Endothelial cell of umbilical vein (primary cell): ENCODE results near the gene FNIP1. TPM values are rescaled to one million over a fixed set of nuclear protein-coding genes. Genes with fewer than 3 reads are reported as not detected.
A peak's percentile ranks its signal among the peaks of the same experiment; 100 is the strongest.

Source experiments
- BruUV-seq: library from RNA; stranded (reverse); fragments of 400-500 nt; replicated peaks from 2 replicates; lab custom pipeline; 2021; lab: Mats Ljungman, UMichigan
- CTCF ChIA-PET: fragments of 300-600, 350-600 bp; sonication (Branson Sonifier 250); formaldehyde crosslinking; loops from one replicate; lab custom pipeline; 2021; ENCODE audit warnings: antibody characterized with exemption, inconsistent platforms; lab: Charles Lee
- POLR2A ChIA-PET: fragments of 300-600, 350-600 bp; sonication (Branson Sonifier 250); formaldehyde crosslinking; loops from one replicate; lab custom pipeline; 2021; ENCODE audit warnings: antibody characterized with exemption, inconsistent platforms; lab: Charles Lee
- DNase-seq: peaks from one replicate; pipeline ENCODE4 v3.0.0-alpha.2; 2011; ENCODE audit warnings: low read depth, low spot score
- FAIRE-seq: peaks from 2 replicates; lab custom pipeline; 2011; peaks lifted over from hg19 to GRCh38; lab: Jason Lieb, UNC
- H2AFZ ChIP-seq: 2 replicates; pipeline ENCODE4 v1.6.0; 2012; ENCODE audit warnings: low read depth, low read length, control low read depth, inconsistent platforms
- H3K27ac ChIP-seq: 2 replicates; pipeline ENCODE4 v1.5.1; 2011; ENCODE audit warnings: low read depth, mild to moderate bottlenecking, control low read depth, low read length, moderate library complexity; ENCODE audit not compliant: insufficient read depth
- H3K27me3 ChIP-seq, 2 experiments: 2 replicates each; pipeline versions ENCODE4 v1.6.0 to v1.6.1; 2011; ENCODE audit warnings: low read length in 2 of 2, mixed read lengths in 1 of 2; ENCODE audit not compliant: control insufficient read depth in 2 of 2, insufficient read depth in 2 of 2
- H3K36me3 ChIP-seq, 2 experiments: 2 replicates in 1 of 2; 3 replicates in 1 of 2; pipeline ENCODE4 v1.5.1; 2011; ENCODE audit warnings: low read length in 2 of 2, mild to moderate bottlenecking in 1 of 2, moderate library complexity in 1 of 2; ENCODE audit not compliant: control insufficient read depth in 2 of 2, insufficient read depth in 2 of 2; ENCODE audit errors: extremely low read depth in 1 of 2
- H3K4me1 ChIP-seq: 3 replicates; pipeline ENCODE4 v1.5.1; 2011; ENCODE audit warnings: mild to moderate bottlenecking, low read length; ENCODE audit not compliant: control insufficient read depth, insufficient read depth; ENCODE audit errors: extremely low read depth
- H3K4me2 ChIP-seq: 2 replicates; pipeline ENCODE4 v1.6.1; 2011; ENCODE audit warnings: low read length, control low read depth, mixed read lengths; ENCODE audit not compliant: insufficient read depth
- H3K4me3 ChIP-seq, 3 experiments: fragments of 200-600 bp in 1 of 3; sonication (generic), shearing (Covaris generic) in 1 of 3; replicated peaks in 1 of 3; 2 replicates each; pipeline ENCODE4 v1.5.1; 2011 to 2016; ENCODE audit warnings: control low read depth in 3 of 3, low read length in 3 of 3, mild to moderate bottlenecking in 2 of 3, inconsistent platforms in 1 of 3, low read depth in 1 of 3, moderate library complexity in 1 of 3; ENCODE audit not compliant: insufficient read depth in 1 of 3
- H3K79me2 ChIP-seq: 2 replicates; pipeline ENCODE4 v1.6.0; 2012; ENCODE audit warnings: low read length, inconsistent platforms; ENCODE audit not compliant: control insufficient read depth, insufficient read depth
- H3K9ac ChIP-seq: replicated peaks from 2 replicates; pipeline ENCODE3; 2011; ENCODE audit warnings: low read length, control low read depth; ENCODE audit not compliant: insufficient read depth; ENCODE audit errors: extremely low read depth
- H3K9me1 ChIP-seq: replicated peaks from 3 replicates; pipeline ENCODE4 v1.6.0; 2011; ENCODE audit warnings: mild to moderate bottlenecking, low read length; ENCODE audit not compliant: control insufficient read depth, insufficient read depth; ENCODE audit errors: extremely low read depth
- H3K9me3 ChIP-seq: replicated peaks from 2 replicates; pipeline ENCODE4 v1.5.1; 2012; ENCODE audit warnings: low read length, inconsistent platforms; ENCODE audit not compliant: control insufficient read depth, insufficient read depth
- H4K20me1 ChIP-seq: replicated peaks from 2 replicates; pipeline ENCODE3; 2011; ENCODE audit warnings: mild to moderate bottlenecking, low read length; ENCODE audit not compliant: control insufficient read depth, insufficient read depth; ENCODE audit errors: extremely low read depth
- CTCF ChIP-seq, 2 donors: IDR thresholded peaks; 1 replicate in 1 of 2; 2 replicates in 1 of 2; pipeline ENCODE4 v1.5.1; 2011; ENCODE audit warnings: low read length in 2 of 2, mild to moderate bottlenecking in 2 of 2, moderate library complexity in 2 of 2, control low read depth in 1 of 2, inconsistent platforms in 1 of 2, low read depth in 1 of 2; ENCODE audit not compliant: insufficient read depth in 1 of 2; ENCODE audit errors: extremely low read depth in 1 of 2
- EZH2 ChIP-seq: IDR thresholded peaks from 2 replicates; pipeline ENCODE4 v1.6.1; 2012; ENCODE audit warnings: borderline replicate concordance, low read depth, mild to moderate bottlenecking, moderate library complexity, low read length, inconsistent platforms; ENCODE audit not compliant: severe bottlenecking
- FOS ChIP-seq: IDR thresholded peaks from 2 replicates; pipeline ENCODE4 v1.6.1; 2011; ENCODE audit warnings: mild to moderate bottlenecking, low read length, moderate library complexity, borderline replicate concordance; ENCODE audit not compliant: insufficient read depth
- GATA2 ChIP-seq: IDR thresholded peaks from 2 replicates; pipeline ENCODE4 v1.7.0; 2011; ENCODE audit warnings: low read depth, mild to moderate bottlenecking, moderate library complexity, mixed read lengths, low read length; ENCODE audit not compliant: insufficient read length, insufficient read depth
- JUN ChIP-seq: IDR thresholded peaks from 2 replicates; pipeline ENCODE4 v1.6.1; 2011; ENCODE audit warnings: borderline replicate concordance, low read depth; ENCODE audit not compliant: insufficient read length, insufficient read depth
- MAX ChIP-seq: IDR thresholded peaks from 2 replicates; pipeline ENCODE4 v1.6.1; 2011; ENCODE audit not compliant: insufficient read depth, insufficient read length
- MYC ChIP-seq: IDR thresholded peaks from one replicate; pipeline ENCODE4 v1.6.1; 2011; ENCODE audit warnings: mild to moderate bottlenecking, low read depth, low read length
- POLR2A ChIP-seq: IDR thresholded peaks from 2 replicates; pipeline ENCODE4 v1.6.1; 2012; ENCODE audit warnings: low read depth, mild to moderate bottlenecking, control low read depth, low read length
- POLR2AphosphoS5 ChIP-seq: IDR thresholded peaks from 2 replicates; pipeline ENCODE4 v1.6.1; 2012; ENCODE audit warnings: low read depth, mild to moderate bottlenecking, control low read depth, low read length, moderate library complexity; ENCODE audit not compliant: insufficient read depth
- dilution Hi-C: fragments of 300-500 bp; cut with MboI; formaldehyde crosslinking; loops from one replicate; pipeline ENCODE4 v1.15.0; 2019; ENCODE audit warnings: low sequenced_read_pairs; ENCODE audit not compliant: extremely low pct_ligation_motif_present
- intact Hi-C: fragments of 100-400 bp; cut with micrococcal nuclease; formaldehyde crosslinking; loops from one replicate; pipeline ENCODE4 v1.10.0; 2022
- polyA plus RNA-seq, 4 experiments: library from polyadenylated mRNA; depleted of rRNA in 3 of 4; stranded (reverse) in 3 of 4; unstranded in 1 of 4; fragments of >200 nt; gene quantifications; 2 replicates each; pipeline versions ENCODE4 v1.2.1 to v1.2.3, GENCODE V29; 2011 to 2012; ENCODE audit warnings: missing spikeins in 1 of 4
- total RNA-seq: library from RNA; stranded (reverse); gene quantifications from 2 replicates; pipeline ENCODE4 v1.2.3, GENCODE V29; 2021

Gene FNIP1
- total and polyA plus RNA-seq, 2 donors (not counting 3 experiments of a cell fraction or from before 2014, with no cell fraction given): 5.9 to 27.3 TPM

DNA sequence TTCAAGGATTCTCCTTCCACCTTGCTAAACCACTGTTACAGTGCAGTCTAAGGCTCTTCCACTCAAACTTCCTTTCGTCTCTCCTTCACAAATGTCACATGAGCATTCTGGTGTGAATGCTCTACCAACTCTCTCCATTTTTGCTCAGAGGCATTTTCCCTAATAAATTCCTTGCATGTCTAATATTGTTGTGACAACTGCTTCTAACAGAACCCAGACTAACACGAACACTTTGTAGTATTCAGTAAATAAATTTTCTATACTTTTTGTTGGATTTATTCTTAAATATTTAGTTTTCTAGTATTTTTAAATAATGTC, 185.8 kb downstream of the FNIP1 start:
- BruUV-seq: no TSS peak
- no peak for DNase-seq
- no peaks in the 10 kb centered on the region for H3K36me3 ChIP-seq
- no peaks in the 10 kb centered on the region for H3K9me1 ChIP-seq
- no peaks in the 10 kb centered on the region for H4K20me1 ChIP-seq
- H2AFZ ChIP-seq: no peak overlapping the region
- H3K9ac ChIP-seq: no peak overlapping the region
- H3K4me3 ChIP-seq: no peak overlapping the region
- no peaks in the 10 kb centered on the region for H3K9me3 ChIP-seq
- no peak for FAIRE-seq
- no peak for TF ChIP-seq POLR2AphosphoS5
- TF ChIP-seq GATA2: no peak
- no peak for TF ChIP-seq EZH2
- no peak for TF ChIP-seq POLR2A
- no peak for TF ChIP-seq MAX
- TF ChIP-seq FOS: no peak
- TF ChIP-seq JUN: no peak
- TF ChIP-seq MYC: no peak
- no peak for TF ChIP-seq CTCF (IDR thresholded peaks at IDR 0.05; ENCODE audit: extremely low read depth in 1 of 2, insufficient read depth in 1 of 2, low read depth in 1 of 2, low read length in 2 of 2)
- intact Hi-C loops (no loop called here), dilution Hi-C loops (no loop called here)
- ChIA-PET CTCF (interaction anchor here (0.7 to 2.1 kb wide), 5 partner anchors 12 to 397 kb away, joined by 3 to 14 read pairs (median 4); no protein-coding TSS in a partner anchor), POLR2A (no interaction called here)
- no peak overlapping the region for H3K4me2 ChIP-seq
- no peaks in the 10 kb centered on the region for H3K27me3 ChIP-seq
- H3K4me1 ChIP-seq: peaks cover 13% of the 10 kb centered on the region
- peaks cover 74% of the 10 kb centered on the region for H3K79me2 ChIP-seq
- H3K27ac ChIP-seq: peak overlapping the region; percentile 68
